Right lobe of liver (tissue), 6 donors: Measurements from ENCODE around the gene C1orf232. TPM values are rescaled to one million over a fixed set of nuclear protein-coding genes. Genes with fewer than 3 reads are reported as not detected.

ENCODE experiments used
- ATAC-seq, 4 donors: fragments of 200-7000 bp; cut with Tn5 transposase; one replicate each; pipeline ENCODE4 v1.9.1; 2020; ENCODE audit warnings: mild to moderate bottlenecking in 4 of 4, moderate library complexity in 4 of 4
- DNase-seq, 3 donors: peaks; one replicate each; pipeline ENCODE4 v3.0.0-alpha.2; 2020
- H3K27ac ChIP-seq, 3 donors: fragments of 200-600 bp; one replicate each; pipeline ENCODE4 v1.8.0; 2022
- H3K27me3 ChIP-seq, 2 donors: fragments of 200-600 bp; one replicate each; pipeline ENCODE4 v1.8.0; 2022
- H3K36me3 ChIP-seq, 4 donors: fragments of 200-600 bp; sonication (generic) in 1 of 4; one replicate each; pipeline versions ENCODE4 v1.5.1 to v1.8.0; 2017 to 2022; ENCODE audit warnings: control low read depth in 1 of 4
- H3K4me1 ChIP-seq, 4 donors: fragments of 200-600 bp; sonication (generic) in 1 of 4; one replicate each; pipeline versions ENCODE4 v1.5.1 to v1.8.0; 2017 to 2022; ENCODE audit warnings: control low read depth in 1 of 4
- H3K4me3 ChIP-seq, 3 donors: fragments of 200-600 bp; one replicate each; pipeline ENCODE4 v1.8.0; 2022
- H3K9me3 ChIP-seq, 4 donors: fragments of 200-600 bp; sonication (generic) in 1 of 4; one replicate each; pipeline versions ENCODE4 v1.5.1 to v1.8.0; 2017 to 2022; ENCODE audit warnings: control low read depth in 1 of 4
- POLR2A ChIP-seq: fragments of 450-650 bp; IDR thresholded peaks from one replicate; pipeline ENCODE4 v1.6.1; 2017; ENCODE audit warnings: antibody characterized with exemption, mild to moderate bottlenecking
- WGBS: methylation state at CpG from one replicate; pipeline ENCODE4 v1.1.6; 2018; ENCODE audit warnings: low coverage, low lambda C conversion rate; ENCODE audit not compliant: insufficient coverage; ENCODE audit errors: missing lambda C conversion rate; 5-methylcytosine and 5-hydroxymethylcytosine counted together
- intact Hi-C, 2 donors: fragments of 100-400 bp; cut with DNase I; formaldehyde crosslinking; loops; one replicate each; pipeline versions ENCODE4 v1.11.2 to v1.14.1; 2022
- total RNA-seq, 6 experiments: library from RNA; depleted of rRNA in 2 of 6; stranded (reverse); fragments of >200 nt in 2 of 6; fragmentation: NEBNext Ultra II Directional in 3 of 6; extraction: Animal tissue kit (Norgen Biotek cat#: 25700) in 3 of 6; gene quantifications; one replicate each; pipeline versions ENCODE4 v1.1.0 to v1.2.4, GENCODE V29; 2016 to 2023
- TF ChIP-seq, protein P1 (sequence below), 4 donors: fragments of 200-600 bp in 3 of 4; fragments of 450-650 bp in 1 of 4; IDR thresholded peaks; one replicate each; pipeline versions ENCODE4 v1.5.1 to v1.8.0; 2016 to 2022; ENCODE audit warnings: antibody characterized with exemption in 4 of 4, mild to moderate bottlenecking in 2 of 4
- donor health status: DM: no; HTN: yes; CAD: no.
- donor health status: DM: no; HTN: no; CAD: no.
- donor health status: DM: no; HTN: no; CAD: no.
- donor health status: DM: no; HTN: yes; CAD: no.
- donor health status: DM: no; HTN: yes; CAD: no.

C1orf232 gene
- total RNA-seq, 6 experiments from 2014 or later, result not detected

DNA sequence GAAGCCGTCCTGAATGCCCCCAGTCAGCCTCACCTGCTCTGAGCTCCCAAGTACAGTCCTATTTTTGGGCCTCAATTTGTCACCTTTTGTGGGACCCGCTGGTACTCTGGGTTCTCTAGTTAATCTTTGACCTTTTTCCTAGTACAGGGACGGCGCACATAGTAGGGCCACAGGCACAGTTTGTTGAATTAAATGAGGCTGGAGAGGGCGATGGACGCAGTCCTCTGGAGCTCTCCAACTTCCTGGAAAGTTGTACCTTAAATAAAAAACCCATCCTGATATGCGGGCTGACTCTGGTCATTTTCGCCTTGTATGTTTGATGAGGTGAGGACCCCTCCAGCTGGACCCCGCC, 5.1 kb downstream of the C1orf232 start:
- 62% methylated on average over 6 of the region's 9 CpGs for WGBS
- H3K4me1 ChIP-seq, result peaks cover 0 to 11% (median 0%) of the 10 kb centered on the region in 4 donors
- no peak for TF ChIP-seq POLR2A
- TF ChIP-seq, protein P1, sequence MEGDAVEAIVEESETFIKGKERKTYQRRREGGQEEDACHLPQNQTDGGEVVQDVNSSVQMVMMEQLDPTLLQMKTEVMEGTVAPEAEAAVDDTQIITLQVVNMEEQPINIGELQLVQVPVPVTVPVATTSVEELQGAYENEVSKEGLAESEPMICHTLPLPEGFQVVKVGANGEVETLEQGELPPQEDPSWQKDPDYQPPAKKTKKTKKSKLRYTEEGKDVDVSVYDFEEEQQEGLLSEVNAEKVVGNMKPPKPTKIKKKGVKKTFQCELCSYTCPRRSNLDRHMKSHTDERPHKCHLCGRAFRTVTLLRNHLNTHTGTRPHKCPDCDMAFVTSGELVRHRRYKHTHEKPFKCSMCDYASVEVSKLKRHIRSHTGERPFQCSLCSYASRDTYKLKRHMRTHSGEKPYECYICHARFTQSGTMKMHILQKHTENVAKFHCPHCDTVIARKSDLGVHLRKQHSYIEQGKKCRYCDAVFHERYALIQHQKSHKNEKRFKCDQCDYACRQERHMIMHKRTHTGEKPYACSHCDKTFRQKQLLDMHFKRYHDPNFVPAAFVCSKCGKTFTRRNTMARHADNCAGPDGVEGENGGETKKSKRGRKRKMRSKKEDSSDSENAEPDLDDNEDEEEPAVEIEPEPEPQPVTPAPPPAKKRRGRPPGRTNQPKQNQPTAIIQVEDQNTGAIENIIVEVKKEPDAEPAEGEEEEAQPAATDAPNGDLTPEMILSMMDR (IDR thresholded peaks at IDR 0.05), result no peak
- intact Hi-C loops, result no loop called here
- DNase-seq, result peak in 1 of 3 donors; percentile 12
- H3K27me3 ChIP-seq, result no peaks in the 10 kb centered on the region
- H3K36me3 ChIP-seq, result no peaks in the 10 kb centered on the region
- H3K4me3 ChIP-seq, result peak overlapping the region in 2 of 3 donors; percentile 7 to 26
- H3K27ac ChIP-seq, result no peak overlapping the region
- H3K9me3 ChIP-seq, result no peaks in the 10 kb centered on the region
- ATAC-seq, result no peak

DNA sequence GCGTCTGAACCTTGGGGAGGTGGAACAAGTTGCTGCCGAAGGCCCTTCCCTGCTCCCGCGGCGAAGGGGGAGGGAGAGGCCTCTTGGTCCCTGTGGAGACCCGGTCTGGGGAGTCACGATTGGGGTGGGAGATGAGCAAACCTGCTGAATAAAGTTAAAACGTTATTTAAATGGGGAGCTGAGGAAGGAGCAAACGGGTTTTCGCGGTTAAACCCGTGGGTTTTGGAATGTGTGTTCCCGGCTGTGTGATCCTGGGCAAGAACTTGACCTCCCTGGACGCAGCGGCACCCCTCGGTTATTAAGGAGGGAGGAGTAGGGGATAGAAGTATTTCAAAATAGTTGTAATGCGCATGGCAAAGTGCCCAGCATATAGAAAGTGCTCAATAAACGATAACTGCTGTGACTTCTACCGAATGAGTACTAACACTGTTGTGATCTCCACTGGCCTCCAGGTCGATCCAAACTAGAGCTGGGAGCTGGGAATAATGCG, 6.5 kb downstream of the C1orf232 start:
- no peak overlapping the region for H3K27ac ChIP-seq
- DNase-seq, result no peak
- peaks cover 0 to 11% (median 0%) of the 10 kb centered on the region in 4 donors for H3K4me1 ChIP-seq
- ATAC-seq, result no peak
- 20% methylated on average over 19 of the region's 21 CpGs for WGBS
- H3K36me3 ChIP-seq, result no peaks in the 10 kb centered on the region
- TF ChIP-seq, protein P1 (IDR thresholded peaks at IDR 0.05), result no peak
- TF ChIP-seq POLR2A, result no peak
- H3K27me3 ChIP-seq, result no peaks in the 10 kb centered on the region
- H3K4me3 ChIP-seq, result peak overlapping the region; percentile 30 to 50 (median 35)
- intact Hi-C loops, result no loop called here
- H3K9me3 ChIP-seq, result no peaks in the 10 kb centered on the region

DNA sequence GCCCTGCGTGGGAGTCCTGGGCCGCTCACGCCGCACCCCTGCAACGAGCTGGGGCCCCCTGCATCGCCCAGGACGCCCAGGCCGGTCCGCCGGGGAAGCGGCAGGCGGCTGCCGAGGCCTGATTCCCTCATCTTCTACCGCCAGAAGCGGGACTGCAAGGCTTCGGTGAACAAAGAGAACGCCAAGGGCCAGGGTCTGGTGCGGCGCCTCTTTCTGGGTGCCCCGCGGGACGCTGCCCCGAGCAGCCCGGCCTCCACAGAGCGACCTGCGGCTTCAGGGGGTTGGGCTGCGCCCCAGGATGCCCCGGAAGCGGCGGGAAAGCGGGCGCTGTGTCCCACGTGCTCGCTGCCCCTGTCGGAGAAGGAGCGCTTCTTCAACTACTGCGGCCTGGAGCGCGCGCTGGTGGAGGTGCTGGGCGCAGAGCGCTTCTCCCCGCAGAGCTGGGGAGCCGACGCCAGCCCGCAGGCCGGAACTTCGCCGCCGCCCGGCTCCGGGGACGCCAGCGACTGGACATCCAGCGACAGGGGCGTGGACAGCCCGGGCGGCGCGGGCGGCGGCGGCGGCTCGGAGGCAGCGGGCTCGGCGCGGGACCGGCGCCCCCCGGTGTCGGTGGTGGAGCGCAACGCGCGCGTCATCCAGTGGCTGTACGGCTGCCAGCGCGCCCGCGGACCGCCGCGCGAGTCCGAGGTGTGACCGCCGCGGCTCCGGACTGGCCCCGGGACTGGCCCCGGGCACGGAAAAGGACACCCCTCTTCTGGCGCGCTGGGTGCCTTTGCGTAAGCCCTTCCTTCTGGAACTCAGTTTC, 7.1 kb downstream of the C1orf232 start:
- ATAC-seq, result peak; percentile 61 to 68 (median 68)
- DNase-seq, result peak in 2 of 3 donors; percentile 64 to 68
- peaks cover 0 to 11% (median 0%) of the 10 kb centered on the region in 4 donors for H3K4me1 ChIP-seq
- no peak overlapping the region for H3K27ac ChIP-seq
- no peaks in the 10 kb centered on the region for H3K27me3 ChIP-seq
- H3K36me3 ChIP-seq, result no peaks in the 10 kb centered on the region
- no peaks in the 10 kb centered on the region for H3K9me3 ChIP-seq
- H3K4me3 ChIP-seq, result peak overlapping the region; percentile 30 to 50 (median 35)
- WGBS, result 0% methylated on average over 3 of the region's 98 CpGs
- intact Hi-C loops, result no loop called here
- TF ChIP-seq, protein P1 (IDR thresholded peaks at IDR 0.05), result peak; percentile 14 to 38 (median 22)
- TF ChIP-seq POLR2A, result no peak

DNA sequence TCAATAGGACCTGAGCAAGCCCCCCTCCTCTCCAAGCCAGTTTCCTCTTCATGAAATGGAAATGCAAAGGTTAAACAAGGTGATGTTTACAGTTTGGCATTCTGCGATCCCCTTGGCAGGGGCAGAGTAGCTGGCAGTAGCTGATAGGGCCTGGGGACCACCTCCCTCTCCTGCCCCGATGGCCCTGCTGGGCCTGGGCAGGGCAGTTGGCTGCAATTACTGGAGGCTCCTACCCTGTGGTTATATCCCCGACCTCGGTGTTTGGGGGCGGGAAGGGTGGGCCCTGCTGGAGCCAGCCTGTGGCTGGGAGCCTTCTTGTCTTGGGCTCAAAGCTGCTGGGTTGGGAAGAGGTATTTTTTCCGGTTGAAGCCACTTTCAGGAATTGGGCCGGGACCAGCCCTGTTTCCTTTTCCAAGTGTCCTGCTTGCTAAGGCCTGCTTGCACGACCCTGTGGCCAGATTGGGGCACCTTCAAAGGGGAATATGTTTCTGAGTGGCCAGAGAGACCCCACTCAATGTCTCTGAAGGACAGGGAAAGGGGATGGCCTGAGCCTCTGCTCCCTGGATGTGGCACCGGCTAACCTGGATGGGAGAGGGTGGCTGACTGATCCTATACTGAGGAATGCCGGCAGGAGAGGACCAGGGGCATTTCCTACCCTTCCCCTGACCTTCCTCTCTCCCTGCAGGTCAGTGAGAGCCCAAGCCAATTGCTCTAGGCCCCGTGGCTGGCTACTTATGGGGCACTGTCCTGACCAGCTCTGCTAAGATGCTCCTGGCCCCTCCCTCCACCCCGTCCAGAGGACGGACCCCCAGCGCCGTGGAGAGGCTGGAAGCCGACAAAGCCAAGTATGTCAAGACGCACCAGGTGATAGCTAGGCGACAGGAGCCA, 8.0 kb downstream of the C1orf232 start:
- intact Hi-C loops, result no loop called here
- no peaks in the 10 kb centered on the region for H3K9me3 ChIP-seq
- no peaks in the 10 kb centered on the region for H3K36me3 ChIP-seq
- DNase-seq (peak in 1 of 3 donors; percentile 45), ATAC-seq (peak in 2 of 4 donors; percentile 3 to 4)
- TF ChIP-seq, protein P1 (IDR thresholded peaks at IDR 0.05), result no peak
- no peak for TF ChIP-seq POLR2A
- peak overlapping the region in 1 of 3 donors; percentile 13 for H3K27ac ChIP-seq
- peaks cover 0 to 11% (median 0%) of the 10 kb centered on the region in 4 donors for H3K4me1 ChIP-seq
- 54% methylated on average over 8 of the region's 18 CpGs for WGBS
- peak overlapping the region; percentile 30 to 50 (median 35) for H3K4me3 ChIP-seq
- no peaks in the 10 kb centered on the region for H3K27me3 ChIP-seq
